A172 (cell line): ENCODE data around the gene RREB1. TPM values are rescaled to one million over a fixed set of nuclear protein-coding genes. Genes with fewer than 3 reads are reported as not detected.

Experiments used
- DNase-seq: peaks from one replicate; pipeline ENCODE4 v3.0.0-alpha.2; 2015; ENCODE audit warnings: low spot score
- total RNA-seq: library from RNA; depleted of rRNA; stranded (reverse); fragments of >200 nt; shearing (Covaris generic); gene quantifications from 2 replicates; pipeline ENCODE4 v1.2.3, GENCODE V29; 2014

RREB1 gene
- total RNA-seq, 1 experiment from 2014 or later = 5.1 TPM

DNA sequence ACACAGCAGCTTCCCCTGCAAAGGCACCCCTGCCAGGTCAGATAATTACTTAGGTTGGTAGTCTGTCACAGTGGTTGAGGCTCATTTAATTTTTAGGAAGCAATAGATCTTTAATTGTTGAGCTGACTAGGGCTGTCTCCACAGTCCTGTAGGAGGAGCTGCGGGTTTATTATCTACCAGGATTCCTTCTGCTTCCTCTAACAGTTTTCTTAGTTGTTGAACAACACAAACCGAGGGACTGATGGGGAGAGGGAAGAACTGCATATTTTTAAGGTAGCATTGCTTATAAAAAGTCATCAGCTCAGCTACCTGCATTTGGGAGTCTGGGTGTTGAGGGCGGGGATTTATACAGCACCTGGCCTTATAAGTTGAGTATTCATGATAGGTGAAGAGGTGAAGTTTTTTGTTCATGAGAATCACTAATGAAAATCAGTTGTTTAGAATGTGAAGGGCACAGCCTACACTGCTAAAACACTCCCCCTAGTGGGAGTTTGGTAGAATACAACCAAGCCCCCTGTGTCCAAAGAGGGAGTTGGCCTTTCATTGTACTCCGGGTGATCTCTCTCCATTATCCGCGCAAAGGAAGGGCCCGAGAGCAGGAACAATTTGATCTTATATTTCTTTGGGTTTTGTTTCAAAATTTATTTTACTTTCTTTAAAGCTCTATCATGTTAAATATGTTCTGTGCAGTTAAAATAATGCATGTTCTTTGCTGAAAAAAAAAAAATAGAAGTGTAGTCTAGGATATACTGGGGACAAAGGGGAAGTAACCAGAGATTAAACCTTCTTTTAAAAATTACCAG is 135.6 kb downstream of the RREB1 start:
- peak; percentile 60 for DNase-seq

DNA sequence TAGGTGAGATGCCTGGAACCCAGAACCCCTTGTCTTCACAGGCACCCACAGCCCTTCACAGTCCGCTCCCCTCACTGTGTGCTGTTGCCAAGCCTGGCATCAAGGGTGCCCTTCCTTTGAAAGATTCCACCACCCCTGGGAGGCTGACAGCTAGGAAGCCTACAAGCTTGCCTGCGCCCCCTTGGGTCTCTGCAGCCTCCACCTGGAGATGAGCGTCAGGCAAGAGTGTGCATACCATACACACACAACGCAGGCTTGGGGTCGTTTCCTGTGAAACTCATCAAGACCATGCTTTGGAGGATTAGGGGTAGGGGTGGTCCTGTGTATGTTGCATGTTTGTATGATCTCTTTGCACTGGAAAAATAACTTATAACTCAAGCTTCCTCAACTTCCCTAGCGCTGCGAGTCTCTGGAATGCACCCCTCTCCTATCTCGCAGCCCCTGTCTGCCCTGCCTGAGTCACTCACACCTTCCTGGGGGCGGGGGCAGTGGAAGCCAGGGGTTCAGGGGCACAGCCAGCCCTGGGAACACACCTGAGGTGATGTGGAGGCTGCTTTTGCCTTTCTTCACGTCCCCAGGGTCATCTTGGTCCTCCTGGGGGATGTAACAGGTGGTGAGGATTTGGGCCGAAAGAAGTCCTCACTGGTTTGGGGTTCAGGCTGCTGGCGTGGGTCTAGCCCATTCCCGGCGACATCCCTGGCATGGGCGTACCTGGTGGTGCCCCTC is 138.1 kb downstream of the RREB1 start:
- DNase-seq = no peak

DNA sequence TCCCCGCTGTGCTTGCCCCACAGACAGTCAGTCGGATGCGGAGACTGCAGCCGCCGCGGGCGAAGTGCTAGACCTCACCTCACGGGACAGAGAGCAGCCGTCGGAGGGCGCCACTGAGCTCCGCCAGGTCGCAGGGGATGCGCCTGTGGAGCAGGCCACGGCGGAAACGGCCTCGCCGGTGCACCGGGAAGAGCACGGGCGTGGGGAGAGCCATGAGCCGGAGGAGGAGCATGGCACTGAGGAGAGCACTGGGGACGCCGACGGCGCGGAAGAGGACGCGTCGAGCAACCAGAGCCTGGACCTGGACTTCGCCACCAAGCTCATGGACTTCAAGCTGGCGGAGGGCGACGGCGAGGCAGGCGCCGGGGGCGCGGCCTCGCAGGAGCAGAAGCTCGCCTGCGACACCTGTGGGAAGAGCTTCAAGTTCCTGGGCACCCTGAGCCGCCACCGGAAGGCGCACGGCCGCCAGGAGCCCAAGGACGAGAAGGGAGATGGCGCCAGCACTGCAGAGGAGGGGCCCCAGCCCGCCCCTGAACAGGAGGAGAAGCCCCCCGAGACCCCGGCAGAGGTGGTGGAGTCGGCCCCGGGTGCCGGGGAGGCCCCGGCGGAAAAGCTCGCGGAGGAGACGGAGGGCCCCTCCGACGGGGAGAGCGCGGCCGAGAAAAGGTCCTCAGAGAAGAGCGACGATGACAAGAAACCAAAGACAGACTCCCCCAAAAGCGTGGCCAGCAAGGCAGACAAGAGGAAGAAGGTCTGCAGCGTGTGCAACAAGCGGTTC is 138.8 kb downstream of the RREB1 start:
- no peak for DNase-seq

DNA sequence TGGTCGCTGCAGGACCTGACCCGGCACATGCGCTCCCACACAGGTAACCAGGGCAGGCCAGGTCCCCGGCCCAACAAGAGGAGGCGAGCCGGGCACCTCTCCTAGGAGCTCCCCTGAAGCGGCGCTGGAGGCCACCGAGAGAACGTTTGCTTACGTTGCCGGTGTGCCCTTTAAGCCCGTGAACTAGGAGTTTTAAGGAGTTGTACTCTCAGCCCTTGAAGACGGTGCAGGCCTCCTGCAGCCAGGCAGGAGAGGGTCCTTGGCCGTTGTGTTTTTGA is 139.4 kb downstream of the RREB1 start:
- no peak for DNase-seq

DNA sequence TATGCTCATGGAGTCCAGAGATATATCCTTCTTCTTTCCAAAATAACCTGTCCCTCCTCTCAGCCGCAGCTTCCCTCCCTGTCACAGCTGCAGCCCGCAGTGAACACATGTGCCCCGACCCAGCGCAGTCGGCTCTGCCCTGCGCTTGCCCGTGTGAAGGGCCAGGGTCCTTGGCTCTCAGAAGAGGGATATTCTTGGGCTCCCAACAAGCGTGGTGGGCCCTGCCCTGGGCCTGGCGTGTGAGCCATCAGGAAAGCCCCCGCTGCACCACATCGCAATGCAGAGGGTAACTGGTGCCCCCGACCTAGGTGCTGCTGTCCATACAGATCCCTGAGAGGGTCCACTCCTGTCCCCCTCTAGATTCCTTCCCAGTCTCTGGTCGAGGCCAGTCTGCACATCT is 140.1 kb downstream of the RREB1 start:
- DNase-seq = no peak

DNA sequence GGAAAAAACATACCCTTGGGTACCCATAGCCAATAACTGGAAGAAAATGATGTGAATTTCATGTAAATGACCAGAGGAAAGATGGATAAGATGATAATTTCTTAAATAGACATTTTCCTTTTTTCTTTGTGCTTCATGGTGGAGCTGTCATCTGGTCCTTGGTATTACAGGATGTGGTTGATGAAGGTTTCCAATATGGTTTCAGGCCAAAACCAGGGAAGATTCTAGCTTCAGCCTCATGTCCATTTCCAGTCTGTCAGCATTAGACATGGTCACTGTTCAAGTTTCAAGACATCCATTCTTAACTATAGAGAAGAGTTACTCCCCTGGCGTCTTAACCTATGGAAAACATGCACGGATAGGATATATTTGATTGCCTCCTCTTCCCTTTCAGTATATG is 141.6 kb downstream of the RREB1 start:
- DNase-seq = no peak

DNA sequence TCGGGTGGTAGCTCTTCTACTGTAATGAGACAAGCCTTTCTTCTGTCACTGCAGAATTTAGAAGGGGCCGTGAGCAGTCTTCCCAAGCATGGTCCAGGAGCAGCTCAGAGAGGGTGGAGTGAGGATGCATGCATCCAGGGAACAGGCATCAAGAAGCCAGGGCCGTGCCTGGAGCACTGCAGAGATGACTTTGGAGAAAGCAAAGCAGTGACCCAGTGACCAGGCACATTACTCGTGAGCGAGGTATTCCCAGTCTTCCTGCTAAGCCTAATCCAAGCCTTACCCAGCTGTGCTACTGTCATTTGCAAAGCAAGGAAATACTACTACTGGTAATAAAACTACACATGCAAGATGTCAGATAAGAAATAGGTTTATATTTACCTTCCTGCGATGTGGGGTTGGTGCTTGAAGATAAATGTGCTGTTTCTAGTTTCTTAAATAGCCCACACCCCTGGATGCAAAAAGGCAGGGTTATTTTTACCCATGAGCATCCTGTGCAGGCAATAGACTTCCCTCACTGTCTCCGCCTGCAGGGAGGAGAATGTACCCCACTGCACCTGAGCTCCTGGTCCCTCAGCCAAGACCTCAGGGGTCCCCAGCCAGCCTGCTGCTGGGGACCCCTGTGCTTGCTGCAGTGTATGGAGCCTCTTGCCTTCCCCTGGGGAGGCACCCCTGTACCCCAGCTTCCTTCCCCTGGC is 142.3 kb downstream of the RREB1 start:
- DNase-seq = no peak

DNA sequence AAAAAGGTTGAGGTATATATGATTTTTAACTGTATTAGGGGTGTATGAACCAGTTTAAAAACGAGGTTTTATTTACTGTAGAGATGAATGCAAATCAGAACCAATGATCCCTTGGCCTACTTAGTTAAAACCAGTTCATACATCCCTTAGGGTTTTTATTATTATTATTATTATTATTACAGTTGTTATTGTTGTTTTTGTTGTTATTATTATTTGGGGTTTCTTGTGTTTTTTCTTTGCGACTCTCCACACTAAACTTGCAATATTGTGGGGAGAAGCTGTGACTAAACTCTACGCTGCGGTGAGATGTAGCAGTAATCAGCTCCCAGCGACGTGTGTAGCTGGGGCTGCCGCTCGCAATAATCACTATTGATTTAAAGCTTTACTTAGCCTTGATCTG is 143.1 kb downstream of the RREB1 start:
- no peak for DNase-seq

DNA sequence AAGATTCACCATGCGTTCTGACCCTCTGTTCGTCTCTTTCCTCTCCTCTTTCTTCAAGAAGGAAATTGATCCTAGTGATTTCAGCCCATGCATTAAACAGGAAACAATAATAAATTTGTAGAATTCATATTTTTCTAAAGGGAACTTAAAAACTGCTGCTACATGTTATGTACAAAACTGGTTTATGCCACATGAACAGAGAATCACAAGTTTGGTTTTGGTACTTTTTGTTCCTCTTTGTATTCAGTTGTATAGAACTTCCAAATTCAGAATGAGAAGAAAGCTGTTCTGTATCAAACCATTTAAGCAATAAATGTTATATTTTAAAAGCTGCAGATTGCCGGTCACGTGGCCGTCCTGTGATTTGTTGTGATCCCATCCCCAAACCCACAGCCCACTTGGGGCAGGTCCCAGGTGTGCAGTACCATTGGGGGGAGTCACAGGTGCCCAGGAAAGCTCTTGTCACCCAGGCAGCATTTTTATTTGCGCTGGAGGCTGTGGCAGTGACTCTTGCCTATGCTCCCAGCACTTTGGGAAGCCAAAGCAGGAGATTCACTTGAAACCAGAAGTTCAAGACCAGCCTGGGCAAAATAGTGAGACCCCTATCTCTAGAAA is 144.0 kb downstream of the RREB1 start:
- DNase-seq = no peak

DNA sequence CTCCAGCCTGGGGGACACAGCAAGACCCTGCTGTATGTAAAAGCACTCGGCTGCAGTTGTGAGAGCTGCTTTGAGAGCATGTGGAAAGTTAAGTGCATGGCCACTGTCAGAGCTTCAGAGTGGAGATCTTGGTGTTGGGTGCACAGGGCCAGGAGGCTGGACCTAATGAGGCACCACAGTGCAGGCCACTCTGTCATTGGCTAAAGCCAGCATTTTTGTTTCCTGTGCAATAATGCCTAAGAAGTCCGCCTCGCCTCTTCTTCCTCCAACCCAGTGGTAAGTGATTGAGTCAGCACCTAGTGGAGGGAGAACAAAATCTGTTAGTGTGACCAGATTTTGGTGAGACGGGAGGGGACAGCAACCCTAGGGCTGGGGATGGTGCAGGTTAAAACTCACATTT is 144.6 kb downstream of the RREB1 start:
- no peak for DNase-seq

DNA sequence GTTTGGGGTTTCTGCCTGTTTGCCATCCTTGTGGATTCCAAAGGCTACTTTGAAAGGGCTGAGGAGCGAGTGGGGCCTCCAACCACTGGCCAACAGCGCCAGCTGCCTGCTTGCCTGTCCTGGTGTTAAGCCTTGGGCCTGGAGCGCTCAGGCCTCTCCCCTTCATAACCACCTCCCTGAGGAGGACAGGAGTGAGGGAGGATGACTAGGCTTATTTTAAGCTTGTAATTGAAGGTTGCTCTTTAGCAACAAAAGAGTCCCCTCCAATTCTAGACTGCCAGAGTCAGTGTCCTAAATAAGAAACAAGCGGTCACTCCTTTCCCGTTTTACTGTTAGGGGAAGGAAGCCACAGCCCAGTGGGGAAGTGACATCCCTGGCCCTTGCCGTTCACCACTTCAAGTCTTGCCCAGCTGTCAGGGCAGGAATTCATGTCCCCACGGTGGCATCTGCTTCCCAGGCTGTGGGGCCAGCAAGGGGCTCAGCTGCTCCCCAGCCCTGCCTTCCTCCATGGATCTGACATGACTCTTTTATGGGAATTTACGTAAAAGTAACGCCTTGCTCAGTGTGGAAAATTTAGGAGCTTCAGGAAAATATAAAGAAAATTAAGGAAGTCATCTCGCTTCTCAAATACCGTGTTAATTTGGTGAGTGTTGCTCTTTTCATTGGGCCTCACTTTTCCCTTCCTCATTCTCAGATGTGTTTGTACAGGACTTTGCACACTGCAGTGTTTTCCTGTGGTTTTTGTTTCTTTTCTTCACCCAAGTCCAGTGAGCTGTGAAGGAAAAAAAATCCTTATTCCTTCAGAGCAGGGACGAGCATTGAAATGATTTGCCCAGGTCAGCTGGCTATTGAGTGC is 147.4 kb downstream of the RREB1 start:
- DNase-seq = no peak

DNA sequence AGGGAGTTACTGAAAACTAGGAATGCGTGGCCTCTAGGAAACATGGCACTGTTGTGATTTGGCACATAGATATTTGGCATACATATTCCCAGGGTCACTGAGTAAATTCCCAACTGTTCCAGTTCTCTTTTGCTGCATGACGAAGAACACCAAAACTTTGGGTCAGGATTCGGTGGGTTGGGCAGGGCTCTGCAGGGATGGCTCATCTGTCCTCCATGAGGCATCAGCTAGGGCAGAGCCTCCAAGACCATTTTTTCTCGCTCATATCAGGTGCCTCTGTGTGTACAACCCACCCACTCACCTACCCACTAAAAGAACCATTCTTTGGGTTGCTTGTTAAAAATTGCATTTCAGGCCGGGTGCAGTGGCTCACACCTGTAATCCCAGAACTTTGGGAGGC is 148.2 kb downstream of the RREB1 start:
- no peak for DNase-seq

DNA sequence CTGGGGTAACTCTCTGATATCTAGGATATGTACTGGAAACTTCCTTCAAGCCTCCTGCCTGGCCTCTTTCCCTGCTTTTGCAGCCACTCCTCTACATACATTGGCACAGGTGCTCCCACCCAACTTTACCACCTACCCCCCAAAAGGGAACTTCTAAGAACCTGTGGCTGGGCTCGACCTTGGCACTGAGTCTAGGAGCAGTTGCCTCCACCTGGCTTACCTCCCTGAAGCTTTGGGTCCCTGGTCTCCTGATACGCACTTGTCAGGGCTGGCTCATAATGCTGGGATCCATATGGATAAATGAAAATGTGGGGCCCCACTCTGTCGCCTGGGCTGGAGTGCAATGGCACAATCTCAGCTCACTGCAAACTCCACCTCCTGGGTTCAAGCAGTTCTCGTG is 149.0 kb downstream of the RREB1 start:
- no peak for DNase-seq

DNA sequence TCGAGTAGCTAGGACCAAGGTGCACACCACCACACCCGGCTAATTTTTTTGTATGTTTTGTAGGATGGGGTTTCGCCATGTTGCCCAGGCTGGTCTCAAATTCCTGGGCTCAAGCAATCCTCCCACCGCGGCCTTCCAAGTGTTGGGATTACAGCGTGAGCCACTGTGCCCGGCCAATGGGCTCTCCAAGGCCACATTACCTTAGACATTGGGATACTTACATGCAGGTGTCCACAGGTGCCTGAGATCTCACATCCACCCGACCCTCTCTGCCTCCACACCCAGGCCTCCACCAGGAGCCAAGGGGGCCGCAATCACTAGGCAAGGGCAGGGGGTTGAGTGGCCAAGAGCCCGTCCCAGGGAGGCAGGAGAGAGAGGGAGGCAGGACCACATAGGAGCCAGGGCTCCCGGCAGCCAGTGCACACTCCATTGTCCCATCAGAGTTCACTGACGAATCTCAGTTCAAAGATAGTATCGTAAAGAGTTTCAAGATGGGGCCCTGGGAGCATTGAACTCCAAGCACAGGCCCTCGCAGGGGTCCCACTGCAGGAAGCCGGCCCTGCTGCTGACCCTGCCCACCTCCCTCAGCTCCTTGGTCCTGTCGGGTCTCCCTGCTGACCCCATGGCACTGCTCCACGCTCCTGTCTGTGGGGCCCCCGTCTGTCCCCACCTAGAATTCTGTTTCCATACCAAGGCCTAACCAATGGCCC is 149.9 kb downstream of the RREB1 start:
- DNase-seq = no peak

DNA sequence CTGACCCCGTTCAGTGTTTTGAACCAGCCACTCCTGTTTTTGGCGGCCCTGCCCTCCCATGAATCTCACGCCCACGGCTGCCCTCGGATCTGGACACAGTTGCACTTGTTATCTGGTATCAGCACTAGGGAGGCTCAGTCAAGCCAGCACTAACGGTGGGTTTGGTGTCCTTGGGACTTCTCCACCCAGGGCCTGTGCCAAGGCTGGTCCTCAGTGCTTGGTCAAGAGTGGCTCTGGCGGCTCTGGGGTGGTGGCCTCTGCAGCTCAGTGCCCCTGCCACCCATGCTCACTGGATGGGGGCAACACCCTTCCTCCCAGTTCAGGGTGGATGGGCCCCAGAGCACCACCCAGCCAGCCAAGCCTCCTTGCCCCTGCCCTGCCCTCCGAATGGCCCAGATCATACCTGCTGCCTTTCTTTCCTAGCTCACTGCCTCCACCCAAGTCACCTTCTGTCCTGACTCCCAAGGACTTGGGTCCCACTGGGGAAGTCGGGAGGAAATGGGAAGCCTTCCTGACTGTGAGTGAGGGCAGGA is 150.5 kb downstream of the RREB1 start:
- no peak for DNase-seq

DNA sequence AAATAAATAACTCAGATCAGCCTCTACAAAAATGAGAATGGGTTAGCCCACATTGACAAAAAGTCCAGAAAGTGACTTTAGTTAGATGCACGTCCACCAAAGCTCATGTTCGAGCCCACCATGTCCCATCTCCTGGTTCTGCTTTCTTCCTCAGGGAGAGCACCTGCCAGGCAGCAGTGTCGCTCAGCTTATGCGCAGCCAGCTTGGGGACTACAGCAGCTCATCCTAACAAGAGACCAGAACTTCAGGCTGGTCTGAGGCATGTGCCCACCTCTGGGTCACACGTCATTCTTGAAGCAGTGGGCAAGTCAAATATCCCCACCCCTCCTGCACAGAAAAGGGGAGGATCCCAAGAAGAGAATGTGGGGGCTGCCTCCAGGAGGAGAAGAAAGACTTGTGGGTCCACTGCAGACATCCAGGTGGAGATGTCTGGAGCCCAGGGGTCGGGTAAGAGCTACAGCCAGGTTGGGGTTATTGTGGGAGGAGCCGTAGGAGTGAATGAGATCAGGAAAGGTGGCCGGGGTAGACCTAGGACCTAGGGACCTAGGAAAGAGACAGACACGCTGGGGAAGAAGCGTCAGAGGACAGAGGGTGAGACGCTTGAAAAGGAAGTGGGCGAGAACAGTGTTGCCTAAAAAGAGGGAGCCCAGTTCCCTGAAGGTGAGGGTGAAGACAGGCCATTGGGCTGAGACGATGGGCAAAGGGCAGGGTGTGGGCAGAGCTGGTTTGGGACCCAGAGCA is 152.7 kb downstream of the RREB1 start:
- DNase-seq = no peak

DNA sequence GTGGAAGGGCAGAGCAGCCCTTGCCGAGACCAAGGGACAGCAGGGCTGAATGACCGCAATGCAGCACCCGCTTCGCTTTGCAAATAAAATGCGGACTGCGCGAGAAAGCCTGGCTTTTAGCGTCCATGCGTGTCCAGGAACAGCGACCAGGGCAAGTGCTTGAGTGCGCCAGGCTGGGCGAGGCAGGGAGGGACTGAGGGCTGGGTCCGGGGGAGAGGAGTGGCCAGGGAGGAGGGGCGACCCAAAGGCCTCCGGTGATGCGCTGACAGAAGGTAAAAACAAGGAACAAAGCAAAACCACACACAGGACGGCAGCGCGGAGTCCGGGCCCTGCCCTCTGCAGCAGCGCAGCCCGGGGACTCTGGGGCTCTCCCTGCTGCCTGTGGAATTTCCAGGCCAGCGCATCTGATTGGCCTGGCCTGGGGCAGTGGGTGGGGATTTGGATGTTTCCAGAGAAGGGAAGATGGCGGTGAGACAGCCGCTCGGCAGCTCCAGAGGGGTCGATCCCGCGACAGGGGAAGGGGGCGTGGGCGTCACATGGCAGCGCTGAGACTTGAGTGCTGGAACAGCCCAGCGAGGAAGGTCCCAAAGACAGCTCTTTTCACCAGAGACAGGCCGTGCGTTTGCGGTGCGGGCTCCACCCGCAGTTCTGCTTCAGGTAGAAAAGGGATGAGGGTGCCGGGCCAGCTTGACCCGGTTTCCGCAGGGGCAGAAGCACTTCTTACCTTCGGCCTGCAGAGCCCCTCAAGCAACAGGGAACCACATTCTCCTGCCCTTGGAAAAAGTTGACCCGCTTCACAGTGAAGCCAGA is 153.5 kb downstream of the RREB1 start:
- DNase-seq = peak; percentile 80

DNA sequence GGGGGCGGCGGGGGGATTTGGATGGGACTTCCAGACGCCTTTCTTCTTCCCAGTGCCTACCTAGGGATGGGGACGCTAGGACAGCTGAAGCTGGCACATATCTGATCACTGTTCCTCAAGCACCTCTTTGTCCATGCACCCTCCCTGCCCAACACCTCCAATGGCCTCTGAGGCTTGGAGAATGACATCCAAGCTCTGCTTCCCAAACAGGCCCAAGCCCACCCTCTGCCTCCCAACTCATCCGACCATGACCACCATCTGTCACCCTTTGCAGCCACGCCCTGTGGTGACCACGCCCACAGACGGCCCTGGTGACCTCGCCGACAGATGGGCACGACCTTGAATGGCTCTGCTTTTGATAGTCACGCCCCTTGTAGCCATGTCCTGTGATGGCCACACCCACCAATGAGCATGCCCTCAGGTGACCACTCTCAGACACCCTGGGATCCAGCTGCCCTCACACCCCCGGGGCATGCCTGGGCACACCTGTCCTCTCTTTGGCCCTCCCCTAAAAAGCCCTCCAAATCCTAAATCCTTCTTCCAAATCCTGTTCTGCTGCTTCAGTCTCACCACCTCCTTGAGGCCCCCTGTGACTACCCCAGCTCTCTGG is 154.2 kb downstream of the RREB1 start:
- peak; percentile 14 for DNase-seq
